Panc1 (cell line): ENCODE data around the gene NTNG1. TPM values are rescaled to one million over a fixed set of nuclear protein-coding genes. Genes with fewer than 3 reads are reported as not detected.

ENCODE experiments used
- ATAC-seq: fragments of 200-7000 bp; cut with Tn5 transposase; 2 replicates; pipeline ENCODE4 v1.9.1; 2020; ENCODE audit warnings: mild to moderate bottlenecking, moderate library complexity
- BruUV-seq: library from RNA; stranded (reverse); fragments of 400-500 nt; replicated peaks from 2 replicates; lab custom pipeline; 2021; lab: Mats Ljungman, UMichigan
- CTCF ChIA-PET: fragments of 300-600 bp; sonication (Branson Sonifier 250); formaldehyde crosslinking; loops from one replicate; lab custom pipeline; 2022; ENCODE audit warnings: antibody characterized with exemption; lab: Charles Lee
- POLR2A ChIA-PET: fragments of 300-600 bp; sonication (Branson Sonifier 250); formaldehyde crosslinking; loops from one replicate; lab custom pipeline; 2022; ENCODE audit warnings: antibody characterized with exemption; lab: Charles Lee
- DNase-seq: peaks from one replicate; pipeline ENCODE4 v3.0.0-alpha.2; 2010; ENCODE audit warnings: low read depth, low spot score
- H3K27ac ChIP-seq: 2 replicates; pipeline ENCODE4 v1.5.1; 2011; ENCODE audit warnings: mild to moderate bottlenecking, low read length, inconsistent platforms
- H3K27me3 ChIP-seq: fragments of 200-500 bp; sonication (Bioruptor generic); 2 replicates; pipeline ENCODE4 v1.6.0; 2014; ENCODE audit warnings: low read length, inconsistent platforms; ENCODE audit not compliant: control insufficient read depth, insufficient read depth
- H3K36me3 ChIP-seq: fragments of 200-500 bp; sonication (Bioruptor generic); 2 replicates; pipeline ENCODE4 v1.5.1; 2014; ENCODE audit warnings: inconsistent platforms, mild to moderate bottlenecking, low read length, moderate library complexity; ENCODE audit not compliant: control insufficient read depth, insufficient read depth
- H3K4me1 ChIP-seq: 2 replicates; pipeline ENCODE4 v1.5.1; 2011; ENCODE audit warnings: inconsistent platforms, mild to moderate bottlenecking, low read length, moderate library complexity; ENCODE audit not compliant: control insufficient read depth, insufficient read depth
- H3K4me3 ChIP-seq, 2 experiments: 2 replicates each; pipeline ENCODE4 v1.5.1; 2011 to 2012; ENCODE audit warnings: low read depth in 2 of 2, low read length in 2 of 2, mild to moderate bottlenecking in 2 of 2, inconsistent platforms in 1 of 2, moderate library complexity in 1 of 2
- H3K9me3 ChIP-seq: fragments of 200-500 bp; sonication (Bioruptor generic); 2 replicates; pipeline ENCODE4 v1.5.1; 2014; ENCODE audit warnings: low read depth, mild to moderate bottlenecking, inconsistent platforms, low read length, moderate library complexity; ENCODE audit not compliant: control insufficient read depth, insufficient read depth
- POLR2AphosphoS5 ChIP-seq: IDR thresholded peaks from 2 replicates; pipeline ENCODE4 v1.6.1; 2012; ENCODE audit warnings: mild to moderate bottlenecking, low read depth, low read length, moderate library complexity
- SIN3A ChIP-seq: IDR thresholded peaks from 2 replicates; pipeline ENCODE4 v1.6.1; 2012; ENCODE audit warnings: low read depth, mild to moderate bottlenecking, low read length, moderate library complexity, borderline replicate concordance; ENCODE audit not compliant: insufficient read depth
- TCF7L2 ChIP-seq: IDR thresholded peaks from 2 replicates; pipeline ENCODE4 v1.6.1; 2011; ENCODE audit warnings: mild to moderate bottlenecking, low read depth, low read length, inconsistent platforms
- in situ Hi-C: cut with HindIII; loops from 2 replicates; pipeline ENCODE4 v1.10.0; 2016; ENCODE audit warnings: low sequenced_read_pairs, low pct_unique_long_range_greater_than_20kb
- intact Hi-C: fragments of 100-400 bp; cut with micrococcal nuclease; formaldehyde crosslinking; loops from one replicate; pipeline ENCODE4 v1.10.0; 2022; ENCODE audit not compliant: unreplicated experiment
- total RNA-seq: library from RNA; stranded (reverse); gene quantifications from one replicate; pipeline ENCODE4 v1.2.1, GENCODE V29; 2021; ENCODE audit not compliant: unreplicated experiment
- TF ChIP-seq, protein P1 (sequence below): fragments of 450-650 bp; IDR thresholded peaks from 2 replicates; pipeline ENCODE4 v1.5.1; 2017; ENCODE audit warnings: mild to moderate bottlenecking
- TF ChIP-seq, protein P2 (sequence below), 2 experiments: IDR thresholded peaks; 2 replicates each; pipeline ENCODE4 v1.6.1; 2011 to 2012; ENCODE audit warnings: low read depth in 2 of 2, control low read depth in 1 of 2, low read length in 1 of 2, mild to moderate bottlenecking in 1 of 2, moderate library complexity in 1 of 2; ENCODE audit not compliant: insufficient read depth in 1 of 2

NTNG1 gene
- total RNA-seq, 1 experiment from 2014 or later: 0.13 TPM

DNA sequence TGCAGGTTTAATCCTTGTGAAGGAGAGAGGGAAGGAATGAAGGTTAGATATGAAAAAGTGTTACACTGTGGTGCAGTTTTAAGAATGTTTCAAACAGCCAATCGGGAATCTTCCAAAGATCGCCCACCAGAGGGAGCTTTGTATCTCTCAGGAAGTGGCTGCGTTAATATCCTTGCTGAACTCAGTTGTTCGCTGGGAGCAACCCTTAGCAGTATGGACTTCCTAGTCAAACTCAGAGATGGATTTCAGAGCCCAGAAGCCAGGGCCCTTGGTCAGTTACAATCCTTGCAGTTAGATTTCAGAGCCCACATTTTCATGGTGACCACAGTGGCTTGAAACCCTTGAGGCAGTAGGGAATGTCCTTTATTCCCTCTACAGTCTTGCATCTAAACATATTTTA is 136.2 kb downstream of the NTNG1 start:
- intact Hi-C loops (loop anchor here (10.0 kb wide), 1 partner anchor 248 kb away; no protein-coding TSS in a partner anchor), in situ Hi-C loops (no loop called here)
- Histone ChIP-seq H3K36me3 (no peaks in the 10 kb centered on the region), H3K27ac (no peak overlapping the region), H3K9me3 (no peaks in the 10 kb centered on the region), H3K27me3 (no peaks in the 10 kb centered on the region), H3K4me1 (no peaks in the 10 kb centered on the region), H3K4me3 (no peak overlapping the region)
- ATAC-seq: no peak
- ChIA-PET CTCF (interaction anchor here (1.2 kb wide), 1 partner anchor 471 kb away, joined by 3 read pairs; no protein-coding TSS in a partner anchor), POLR2A (no interaction called here)
- no peak for DNase-seq
- BruUV-seq: no TSS peak
- TF ChIP-seq TCF7L2: no peak
- TF ChIP-seq POLR2AphosphoS5: no peak
- TF ChIP-seq, protein P1, sequence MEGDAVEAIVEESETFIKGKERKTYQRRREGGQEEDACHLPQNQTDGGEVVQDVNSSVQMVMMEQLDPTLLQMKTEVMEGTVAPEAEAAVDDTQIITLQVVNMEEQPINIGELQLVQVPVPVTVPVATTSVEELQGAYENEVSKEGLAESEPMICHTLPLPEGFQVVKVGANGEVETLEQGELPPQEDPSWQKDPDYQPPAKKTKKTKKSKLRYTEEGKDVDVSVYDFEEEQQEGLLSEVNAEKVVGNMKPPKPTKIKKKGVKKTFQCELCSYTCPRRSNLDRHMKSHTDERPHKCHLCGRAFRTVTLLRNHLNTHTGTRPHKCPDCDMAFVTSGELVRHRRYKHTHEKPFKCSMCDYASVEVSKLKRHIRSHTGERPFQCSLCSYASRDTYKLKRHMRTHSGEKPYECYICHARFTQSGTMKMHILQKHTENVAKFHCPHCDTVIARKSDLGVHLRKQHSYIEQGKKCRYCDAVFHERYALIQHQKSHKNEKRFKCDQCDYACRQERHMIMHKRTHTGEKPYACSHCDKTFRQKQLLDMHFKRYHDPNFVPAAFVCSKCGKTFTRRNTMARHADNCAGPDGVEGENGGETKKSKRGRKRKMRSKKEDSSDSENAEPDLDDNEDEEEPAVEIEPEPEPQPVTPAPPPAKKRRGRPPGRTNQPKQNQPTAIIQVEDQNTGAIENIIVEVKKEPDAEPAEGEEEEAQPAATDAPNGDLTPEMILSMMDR: peak; percentile 37
- no peak for TF ChIP-seq SIN3A

DNA sequence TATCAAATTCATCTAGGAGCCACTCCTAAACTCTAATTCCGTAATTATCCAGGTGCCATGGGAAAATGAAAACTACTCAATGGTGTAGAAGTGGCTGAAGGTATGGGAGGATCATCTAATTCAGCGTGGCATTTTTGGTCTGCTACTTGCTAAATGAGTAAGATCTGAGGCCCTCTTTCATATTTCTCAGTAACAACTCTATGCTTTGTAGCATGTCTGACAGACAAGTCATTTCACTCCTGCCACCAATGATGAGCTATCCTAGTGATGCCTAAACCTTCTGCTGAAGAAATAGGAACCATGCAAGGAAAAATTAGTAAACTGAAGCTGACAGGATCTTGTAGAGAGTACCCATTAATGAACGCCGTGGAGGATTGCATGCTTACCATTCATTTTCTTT is 145.3 kb downstream of the NTNG1 start:
- Histone ChIP-seq H3K9me3 (no peaks in the 10 kb centered on the region), H3K4me3 (no peak overlapping the region), H3K27me3 (no peaks in the 10 kb centered on the region), H3K27ac (no peak overlapping the region), H3K36me3 (no peaks in the 10 kb centered on the region), H3K4me1 (no peaks in the 10 kb centered on the region)
- in situ Hi-C loops (no loop called here), intact Hi-C loops (no loop called here)
- CTCF ChIA-PET: no interaction called here
- no peak for DNase-seq
- POLR2A ChIA-PET: no interaction called here
- no peak for TF ChIP-seq TCF7L2
- ATAC-seq: no peak
- no TSS peak for BruUV-seq

DNA sequence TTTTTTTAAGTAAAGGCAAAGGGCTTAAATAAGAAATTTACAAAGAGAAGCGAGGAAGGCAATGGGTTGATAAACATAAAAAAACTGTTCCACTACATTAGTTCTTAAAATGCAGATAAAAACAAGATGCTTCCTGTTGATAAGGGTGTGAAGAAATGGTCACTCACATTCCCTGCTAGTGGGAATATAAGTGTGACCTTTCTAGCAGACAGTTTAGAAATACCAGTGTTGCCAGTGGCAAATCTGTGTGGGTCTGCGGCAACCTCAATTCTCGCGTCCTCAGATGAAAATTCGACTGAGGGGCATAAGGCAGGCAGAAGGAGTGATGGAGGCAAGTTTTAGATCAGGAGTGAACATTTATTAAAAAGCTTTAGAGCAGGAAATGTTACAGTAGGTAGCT is 151.1 kb downstream of the NTNG1 start:
- no peak for TF ChIP-seq POLR2AphosphoS5
- no peak for TF ChIP-seq SIN3A
- TF ChIP-seq, protein P2, sequence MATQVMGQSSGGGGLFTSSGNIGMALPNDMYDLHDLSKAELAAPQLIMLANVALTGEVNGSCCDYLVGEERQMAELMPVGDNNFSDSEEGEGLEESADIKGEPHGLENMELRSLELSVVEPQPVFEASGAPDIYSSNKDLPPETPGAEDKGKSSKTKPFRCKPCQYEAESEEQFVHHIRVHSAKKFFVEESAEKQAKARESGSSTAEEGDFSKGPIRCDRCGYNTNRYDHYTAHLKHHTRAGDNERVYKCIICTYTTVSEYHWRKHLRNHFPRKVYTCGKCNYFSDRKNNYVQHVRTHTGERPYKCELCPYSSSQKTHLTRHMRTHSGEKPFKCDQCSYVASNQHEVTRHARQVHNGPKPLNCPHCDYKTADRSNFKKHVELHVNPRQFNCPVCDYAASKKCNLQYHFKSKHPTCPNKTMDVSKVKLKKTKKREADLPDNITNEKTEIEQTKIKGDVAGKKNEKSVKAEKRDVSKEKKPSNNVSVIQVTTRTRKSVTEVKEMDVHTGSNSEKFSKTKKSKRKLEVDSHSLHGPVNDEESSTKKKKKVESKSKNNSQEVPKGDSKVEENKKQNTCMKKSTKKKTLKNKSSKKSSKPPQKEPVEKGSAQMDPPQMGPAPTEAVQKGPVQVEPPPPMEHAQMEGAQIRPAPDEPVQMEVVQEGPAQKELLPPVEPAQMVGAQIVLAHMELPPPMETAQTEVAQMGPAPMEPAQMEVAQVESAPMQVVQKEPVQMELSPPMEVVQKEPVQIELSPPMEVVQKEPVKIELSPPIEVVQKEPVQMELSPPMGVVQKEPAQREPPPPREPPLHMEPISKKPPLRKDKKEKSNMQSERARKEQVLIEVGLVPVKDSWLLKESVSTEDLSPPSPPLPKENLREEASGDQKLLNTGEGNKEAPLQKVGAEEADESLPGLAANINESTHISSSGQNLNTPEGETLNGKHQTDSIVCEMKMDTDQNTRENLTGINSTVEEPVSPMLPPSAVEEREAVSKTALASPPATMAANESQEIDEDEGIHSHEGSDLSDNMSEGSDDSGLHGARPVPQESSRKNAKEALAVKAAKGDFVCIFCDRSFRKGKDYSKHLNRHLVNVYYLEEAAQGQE (IDR thresholded peaks at IDR 0.05; ENCODE audit: insufficient read depth in 1 of 2, low read depth in 2 of 2, low read length in 1 of 2): no peak
- TF ChIP-seq, protein P1: no peak
- no peak for TF ChIP-seq TCF7L2
- no TSS peak for BruUV-seq
- intact Hi-C loops: no loop called here
- H3K27me3 ChIP-seq: no peaks in the 10 kb centered on the region
- H3K36me3 ChIP-seq: no peaks in the 10 kb centered on the region
- in situ Hi-C loops: no loop called here
- no peak overlapping the region for H3K4me3 ChIP-seq
- POLR2A ChIA-PET: no interaction called here
- DNase-seq (no peak), ATAC-seq (no peak)
- CTCF ChIA-PET: no interaction called here
- H3K9me3 ChIP-seq: no peaks in the 10 kb centered on the region
- H3K27ac ChIP-seq: no peak overlapping the region
- no peaks in the 10 kb centered on the region for H3K4me1 ChIP-seq
